HG02642 (cell line): ENCODE results near the gene CBY2.
"Not testable (repeated sequence)": the region's sequence is repeated elsewhere in the genome, so short reads cannot be mapped to it uniquely, and the experiment has no call there.

Source experiments
- ATAC-seq: cut with Tn5 transposase; IDR thresholded peaks from one replicate; pipeline ENCODE4 v1.9.1; 2021; ENCODE audit warnings: mild to moderate bottlenecking; ENCODE audit not compliant: unreplicated experiment, poor library complexity

Gene CBY2

DNA sequence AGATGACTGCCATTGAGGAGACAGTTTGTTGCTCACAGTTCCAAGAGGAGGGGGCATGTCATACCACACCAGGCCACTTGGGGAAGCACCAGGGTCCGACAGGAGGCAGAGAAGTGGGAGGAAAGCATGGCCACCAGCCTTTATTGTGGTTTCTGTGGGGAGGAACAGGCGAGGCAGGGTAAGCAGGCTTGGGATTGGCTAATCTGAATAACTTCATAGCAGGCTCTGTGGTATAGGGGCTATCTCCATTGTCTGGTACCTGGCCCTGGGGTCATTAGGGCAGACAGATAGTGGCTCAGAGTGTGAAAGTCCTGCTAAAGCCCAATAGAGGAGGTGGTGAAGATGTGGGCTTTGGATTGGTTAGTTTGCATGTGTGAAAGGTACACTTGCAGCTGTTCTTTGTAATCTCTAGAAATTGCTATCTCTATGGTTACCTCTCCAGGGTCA, 35.5 kb downstream of the CBY2 start:
- no peak for ATAC-seq

DNA sequence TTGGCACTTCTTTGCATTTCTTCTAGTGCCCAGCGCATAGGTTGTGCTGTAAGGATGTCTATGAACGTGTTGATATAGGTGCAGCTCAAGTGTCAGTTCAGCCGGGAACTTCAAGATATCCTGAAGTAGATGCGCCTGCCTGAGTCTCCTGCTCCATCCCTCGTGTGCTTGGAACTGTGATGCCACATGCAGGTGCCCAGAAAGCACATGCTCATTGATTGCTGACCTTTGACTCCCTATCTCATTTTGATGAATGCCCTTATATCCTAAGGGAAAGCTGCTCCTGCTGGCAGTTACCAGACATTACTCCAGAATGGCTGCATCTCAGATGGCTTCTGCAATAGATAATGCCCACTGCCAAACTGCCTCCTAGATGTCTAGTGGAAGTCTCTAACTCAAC, 40.9 kb downstream of the CBY2 start:
- no peak for ATAC-seq

DNA sequence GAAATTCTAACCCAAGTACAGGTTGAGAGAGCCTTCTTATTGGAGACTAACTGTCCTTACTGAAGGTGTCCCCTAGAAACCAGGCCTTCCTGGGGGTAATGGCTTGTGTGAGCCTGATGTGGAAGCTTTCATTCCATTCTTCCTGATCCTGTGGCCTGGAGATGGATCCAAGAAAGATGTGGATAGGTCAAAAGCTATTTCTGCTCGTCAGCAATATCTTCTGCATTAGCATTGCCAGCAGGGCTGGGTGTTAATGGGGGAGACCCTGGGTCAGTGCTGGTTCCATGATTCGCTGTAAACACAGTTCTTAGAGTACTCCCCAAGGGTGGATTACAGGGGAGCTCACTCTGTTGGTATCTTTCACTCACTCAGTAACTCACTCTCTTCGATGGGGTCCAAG, 42.9 kb downstream of the CBY2 start:
- no peak for ATAC-seq

DNA sequence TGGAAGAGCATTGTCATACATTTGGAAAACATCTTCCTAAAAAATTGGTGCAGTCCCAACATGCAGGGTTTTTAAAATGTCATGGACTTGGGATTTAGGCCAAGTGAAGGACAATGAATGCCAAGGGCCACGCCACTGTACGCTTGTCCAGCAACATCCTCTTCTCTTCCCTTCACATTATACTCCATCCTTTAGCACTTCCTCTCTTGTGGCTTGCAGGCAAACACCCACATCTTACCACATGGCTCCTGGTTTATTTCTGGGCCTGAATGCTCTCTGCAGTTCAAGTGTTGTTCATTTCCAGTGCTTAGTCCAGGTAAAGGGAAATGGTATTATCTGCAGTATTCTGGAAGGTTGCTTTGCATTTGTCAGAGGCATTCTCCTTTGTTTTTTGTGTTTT, 45.0 kb downstream of the CBY2 start:
- no peak for ATAC-seq

DNA sequence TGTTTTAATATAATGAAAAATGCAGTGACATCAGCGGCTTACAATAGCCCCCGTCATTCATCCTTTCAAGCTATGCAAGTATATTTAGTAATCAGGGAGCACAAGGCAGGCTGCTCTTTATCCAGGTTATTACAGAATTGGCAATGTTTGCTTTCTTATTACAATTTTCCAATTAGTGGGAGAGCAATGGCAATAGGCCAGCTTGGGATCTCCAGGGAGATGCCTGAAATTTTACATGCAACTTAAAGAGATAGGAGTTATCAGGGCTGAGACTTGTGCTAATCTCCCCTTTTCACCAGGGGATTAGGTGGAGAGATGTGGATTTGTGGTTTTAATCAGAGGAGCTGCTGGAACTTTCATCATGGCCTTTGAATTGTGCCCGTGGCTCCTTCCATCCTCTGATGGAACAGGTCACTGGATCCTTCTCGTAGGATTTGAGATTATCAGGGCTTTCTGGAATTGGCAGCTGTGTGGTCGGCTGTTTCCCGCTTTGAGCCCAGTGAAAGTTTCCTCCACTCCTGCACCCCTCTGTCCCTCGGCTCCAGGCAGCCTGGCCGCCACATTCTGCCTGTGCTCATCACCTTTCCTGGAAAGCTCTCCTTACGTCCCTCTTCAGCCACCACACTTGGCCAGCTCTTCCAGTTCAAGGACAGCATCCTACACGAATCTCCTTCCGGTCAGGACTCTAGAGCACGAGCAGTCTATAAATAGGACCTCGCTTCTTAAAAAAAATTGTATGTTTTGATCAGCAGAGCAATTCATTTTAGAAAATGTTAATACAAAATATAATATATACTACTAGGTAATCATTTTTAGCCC, 47.0 kb downstream of the CBY2 start:
- ATAC-seq: no peak

DNA sequence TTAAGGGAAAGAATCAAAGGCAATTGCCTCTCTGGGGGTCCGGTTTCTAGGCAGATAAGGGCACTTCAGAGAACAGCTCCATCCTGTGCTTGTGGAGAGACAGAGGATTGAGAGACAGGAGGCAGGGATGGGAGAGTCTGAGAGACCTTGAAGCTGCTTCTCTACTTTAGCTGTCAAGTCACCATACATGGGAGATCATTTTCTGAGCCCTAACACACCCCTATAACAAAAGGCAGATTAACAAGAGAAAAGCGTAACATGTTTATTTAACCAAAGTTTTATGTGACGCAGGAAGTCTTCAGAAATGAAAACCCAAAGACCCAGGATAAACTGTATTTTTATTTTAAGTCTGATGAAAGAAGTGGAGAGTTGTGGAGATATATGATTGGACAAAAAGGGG, 48.4 kb downstream of the CBY2 start:
- ATAC-seq: no peak

DNA sequence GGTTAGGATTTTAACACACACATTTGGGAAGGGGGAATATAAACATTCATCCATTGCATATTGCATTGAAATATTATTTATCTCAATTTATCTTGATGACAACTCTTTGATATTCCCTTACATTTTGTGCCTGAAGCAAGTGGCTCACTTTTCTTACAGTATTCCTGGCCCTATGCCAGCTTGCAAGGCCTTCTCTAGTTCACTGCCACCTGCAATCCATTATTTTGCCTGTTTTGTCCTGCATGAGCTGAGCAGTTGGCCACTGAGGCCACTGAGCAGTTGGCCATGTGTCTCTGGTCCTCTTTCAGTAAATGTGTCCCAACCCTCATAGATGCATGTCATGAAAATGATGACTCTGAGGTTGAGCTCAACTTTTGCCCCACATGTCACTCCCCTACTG, 49.8 kb downstream of the CBY2 start:
- no peak for ATAC-seq

DNA sequence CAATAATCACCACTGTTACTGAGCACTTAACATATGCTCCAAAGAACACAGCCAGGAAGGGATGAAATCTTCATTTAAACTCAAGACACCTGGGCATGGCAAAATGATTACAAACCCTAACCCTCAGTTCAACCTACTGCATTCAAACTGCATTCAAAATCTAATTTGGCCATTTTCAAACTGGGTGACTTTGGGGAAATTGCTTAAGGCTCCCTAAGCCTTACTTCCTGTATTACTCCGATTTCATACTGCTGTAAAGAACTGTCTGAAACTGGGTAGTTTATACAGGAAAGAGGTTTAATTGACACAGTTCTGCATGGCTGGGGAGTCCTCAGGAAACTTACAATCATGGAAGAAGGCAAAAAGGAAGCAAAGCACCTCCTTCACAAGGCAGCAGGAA, 50.4 kb downstream of the CBY2 start:
- ATAC-seq: no peak

DNA sequence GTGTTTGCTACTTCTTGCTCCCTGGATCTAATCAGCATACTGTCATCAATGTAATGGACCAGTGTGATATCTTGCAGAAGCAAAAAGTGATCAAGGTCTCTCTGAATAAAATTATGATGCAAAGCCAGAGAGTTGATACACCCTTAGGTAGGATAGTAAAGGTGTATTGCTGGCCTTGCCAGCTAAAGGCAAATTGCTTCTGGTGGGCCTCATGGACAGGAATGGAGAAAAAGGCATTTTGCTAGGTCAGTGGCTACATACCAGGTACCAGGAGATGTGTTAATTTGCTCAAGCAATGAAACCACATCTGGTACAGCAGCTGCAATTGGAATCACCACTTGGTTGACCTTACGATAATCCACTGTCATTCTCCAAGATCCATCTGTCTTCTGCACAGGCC, 54.4 kb downstream of the CBY2 start:
- ATAC-seq: not testable (repeated sequence)

DNA sequence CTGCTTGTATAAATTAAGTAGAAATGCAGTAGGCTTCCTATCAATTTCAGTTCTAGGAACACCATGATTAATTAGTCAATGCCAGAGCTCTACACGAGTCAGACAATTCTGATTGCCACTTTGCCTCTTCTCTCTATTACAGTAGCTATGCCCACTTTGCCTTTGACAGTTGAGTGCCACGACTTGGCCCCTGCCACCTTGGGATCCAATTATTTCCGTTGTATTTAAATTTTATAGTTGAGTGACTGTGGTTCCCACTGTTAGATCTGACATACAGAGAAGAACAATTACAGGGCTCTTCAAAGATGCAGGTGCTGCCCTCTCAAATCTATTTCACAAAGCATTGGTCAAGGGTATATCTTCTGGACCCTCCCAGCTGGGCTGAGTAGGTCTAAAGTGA, 55.5 kb downstream of the CBY2 start:
- ATAC-seq: not testable (repeated sequence)

DNA sequence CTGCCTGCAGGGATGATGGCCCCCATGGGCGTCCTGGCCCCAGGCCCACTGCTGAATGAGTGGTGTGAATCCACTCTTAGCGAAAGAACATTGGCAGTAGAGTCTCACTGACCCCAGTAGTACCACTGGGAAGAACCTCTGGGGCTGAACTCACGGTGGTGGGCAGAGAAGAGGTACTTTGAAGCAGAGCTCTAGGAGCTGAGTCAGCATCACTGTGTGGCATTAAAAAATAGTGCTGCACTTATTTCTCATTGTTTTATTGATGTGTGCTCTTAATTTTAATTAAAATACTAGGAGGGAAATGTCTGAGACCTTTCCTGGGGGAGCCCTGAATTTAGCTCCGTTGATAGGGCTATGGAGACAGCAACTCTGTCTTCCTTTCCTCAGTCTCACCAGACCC, 61.3 kb downstream of the CBY2 start:
- no peak for ATAC-seq
